HUES6 (cell line): ENCODE data around the gene ETV3L.

Experiments
- H3K27ac ChIP-seq: 2 replicates; pipeline ENCODE4 v1.7.0; 2013; ENCODE audit warnings: low read depth, mild to moderate bottlenecking, low read length, inconsistent platforms
- H3K27me3 ChIP-seq: 2 replicates; pipeline ENCODE4 v1.6.1; 2013; ENCODE audit warnings: low read length; ENCODE audit not compliant: control insufficient read depth, insufficient read depth
- H3K36me3 ChIP-seq: 2 replicates; pipeline ENCODE4 v1.6.1; 2013; ENCODE audit warnings: low read length; ENCODE audit not compliant: control insufficient read depth, insufficient read depth
- H3K4me1 ChIP-seq: 2 replicates; pipeline ENCODE4 v1.6.1; 2013; ENCODE audit warnings: low read length; ENCODE audit not compliant: control insufficient read depth, insufficient read depth
- H3K4me3 ChIP-seq: 2 replicates; pipeline ENCODE4 v1.5.1; 2013; ENCODE audit warnings: low read depth, low read length
- H3K9ac ChIP-seq: one replicate; pipeline ENCODE4 v1.6.1; 2013; ENCODE audit warnings: mild to moderate bottlenecking, low read length
- H3K9me3 ChIP-seq: 2 replicates; pipeline ENCODE4 v1.6.1; 2013; ENCODE audit warnings: low read depth, low read length; ENCODE audit not compliant: control insufficient read depth, insufficient read depth

The ETV3L gene

DNA sequence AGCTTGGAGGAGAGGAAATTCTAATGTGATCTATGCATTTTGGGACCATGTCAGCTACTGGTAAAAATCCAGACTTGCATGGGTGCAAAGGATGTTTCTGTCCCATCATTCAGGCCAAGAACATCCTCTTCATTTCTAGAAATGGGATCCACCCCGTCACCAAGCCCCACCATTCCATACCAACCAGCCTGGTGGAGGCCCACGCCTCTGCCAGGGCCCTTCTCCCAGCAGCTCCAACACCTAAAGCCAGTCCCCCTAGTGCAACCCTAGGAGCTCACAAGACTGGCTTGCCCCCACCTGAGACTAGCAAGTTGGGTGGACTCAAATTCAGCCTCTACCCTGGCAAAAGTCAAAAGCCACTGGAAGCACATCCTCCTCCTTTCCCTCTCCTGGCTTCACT lies 55.9 kb downstream of the ETV3L start:
- peak overlapping the region; percentile 14 for H3K9ac ChIP-seq
- peak overlapping the region; percentile 78 for H3K4me3 ChIP-seq
- H3K9me3 ChIP-seq = no peaks in the 10 kb centered on the region
- H3K27me3 ChIP-seq = no peaks in the 10 kb centered on the region
- no peak overlapping the region for H3K27ac ChIP-seq
- peaks cover 30% of the 10 kb centered on the region for H3K4me1 ChIP-seq
- H3K36me3 ChIP-seq = peaks cover 5% of the 10 kb centered on the region; the same call in 1 of the 2 replicates

DNA sequence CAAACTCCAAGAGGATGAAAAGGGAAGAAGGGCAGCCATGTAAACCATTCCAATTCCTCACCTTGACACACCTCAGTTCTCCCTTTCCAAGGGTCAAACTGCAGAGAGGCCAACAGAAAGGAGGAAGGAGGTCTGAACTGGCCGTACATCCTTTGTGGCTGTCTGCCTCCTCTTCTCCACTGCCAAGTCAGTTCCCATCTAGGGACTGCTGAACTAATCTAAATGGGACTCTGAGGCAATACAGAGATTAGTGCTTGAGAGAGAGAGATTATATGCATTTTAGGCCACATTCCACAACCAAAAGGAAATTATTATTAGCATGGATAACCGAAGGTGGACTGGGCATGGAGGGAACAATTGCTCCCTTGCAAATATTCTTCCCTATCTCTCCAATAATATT lies 56.8 kb downstream of the ETV3L start:
- Histone ChIP-seq H3K36me3 (peaks cover 5% of the 10 kb centered on the region; the same call in 1 of the 2 replicates), H3K9ac (no peak overlapping the region), H3K27me3 (no peaks in the 10 kb centered on the region), H3K4me1 (peaks cover 30% of the 10 kb centered on the region), H3K9me3 (no peaks in the 10 kb centered on the region), H3K4me3 (peak overlapping the region; percentile 78), H3K27ac (no peak overlapping the region)
